Measurements from ENCODE around the gene MAST4. TPM values are rescaled to one million over a fixed set of nuclear protein-coding genes. Genes with fewer than 3 reads are reported as not detected.
A peak's percentile ranks its signal among the peaks of the same experiment; 100 is the strongest.

Gene MAST4
- polyA plus RNA-seq, 1 experiment = 4.0 TPM

- DNase-seq (ENCODE audit: low read depth) = no peak
- POLR2A ChIA-PET = no interaction called here
- CTCF ChIA-PET = no interaction called here
- H3K36me3 ChIP-seq (ENCODE audit: control insufficient read depth, insufficient read depth, low read length) = no peaks in the 10 kb centered on the region
- no peaks in the 10 kb centered on the region for H3K27me3 ChIP-seq (ENCODE audit: control insufficient read depth, insufficient read depth, low read length)
- H3K4me3 ChIP-seq (ENCODE audit: low read depth, low read length) = no peak overlapping the region
- no peak for TF ChIP-seq CTCF (IDR thresholded peaks at IDR 0.05; ENCODE audit: insufficient read depth, low read depth, low read length)
Measured at GRCh38 chr5:66585291-66585690, 10.9 kb upstream of the MAST4 start.

GRCh38 chr5:66587771-66588170, 8.4 kb upstream of the MAST4 start:
- no peak for TF ChIP-seq CTCF (IDR thresholded peaks at IDR 0.05; ENCODE audit: insufficient read depth, low read depth, low read length)
- Histone ChIP-seq H3K36me3 (ENCODE audit: control insufficient read depth, insufficient read depth, low read length) (no peaks in the 10 kb centered on the region), H3K4me3 (ENCODE audit: low read depth, low read length) (no peak overlapping the region), H3K27me3 (ENCODE audit: control insufficient read depth, insufficient read depth, low read length) (no peaks in the 10 kb centered on the region)
- CTCF ChIA-PET = no interaction called here
- POLR2A ChIA-PET = no interaction called here
- DNase-seq (ENCODE audit: low read depth) = no peak

DNA sequence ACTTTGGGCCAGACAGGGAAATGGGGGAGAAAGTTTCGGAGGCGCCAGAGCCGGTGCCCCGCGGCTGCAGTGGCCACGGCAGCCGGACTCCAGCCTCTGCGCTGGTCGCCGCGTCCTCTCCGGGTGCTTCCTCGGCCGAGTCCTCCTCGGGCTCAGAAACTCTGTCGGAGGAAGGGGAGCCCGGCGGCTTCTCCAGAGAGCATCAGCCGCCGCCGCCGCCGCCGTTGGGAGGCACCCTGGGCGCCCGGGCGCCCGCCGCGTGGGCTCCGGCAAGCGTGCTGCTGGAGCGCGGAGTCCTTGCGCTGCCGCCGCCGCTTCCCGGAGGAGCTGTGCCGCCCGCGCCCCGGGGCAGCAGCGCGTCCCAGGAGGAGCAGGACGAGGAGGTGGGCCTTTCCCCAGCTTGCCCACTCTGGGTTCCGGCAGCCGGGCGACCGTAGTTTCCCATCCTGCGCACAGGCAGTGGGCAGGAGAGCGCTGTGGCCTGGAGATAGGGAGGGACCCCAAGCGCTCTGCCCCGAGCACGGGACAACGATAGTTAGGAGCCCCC, 516 bp downstream of the MAST4 start:
- Histone ChIP-seq H3K27me3 (ENCODE audit: control insufficient read depth, insufficient read depth, low read length) (peaks cover 21% of the 10 kb centered on the region), H3K36me3 (ENCODE audit: control insufficient read depth, insufficient read depth, low read length) (no peaks in the 10 kb centered on the region), H3K4me3 (ENCODE audit: low read depth, low read length) (peak overlapping the region; percentile 51)
- ChIA-PET POLR2A (no interaction called here), CTCF (no interaction called here)
- no peak for DNase-seq (ENCODE audit: low read depth)
- no peak for TF ChIP-seq CTCF (IDR thresholded peaks at IDR 0.05; ENCODE audit: insufficient read depth, low read depth, low read length)

DNA sequence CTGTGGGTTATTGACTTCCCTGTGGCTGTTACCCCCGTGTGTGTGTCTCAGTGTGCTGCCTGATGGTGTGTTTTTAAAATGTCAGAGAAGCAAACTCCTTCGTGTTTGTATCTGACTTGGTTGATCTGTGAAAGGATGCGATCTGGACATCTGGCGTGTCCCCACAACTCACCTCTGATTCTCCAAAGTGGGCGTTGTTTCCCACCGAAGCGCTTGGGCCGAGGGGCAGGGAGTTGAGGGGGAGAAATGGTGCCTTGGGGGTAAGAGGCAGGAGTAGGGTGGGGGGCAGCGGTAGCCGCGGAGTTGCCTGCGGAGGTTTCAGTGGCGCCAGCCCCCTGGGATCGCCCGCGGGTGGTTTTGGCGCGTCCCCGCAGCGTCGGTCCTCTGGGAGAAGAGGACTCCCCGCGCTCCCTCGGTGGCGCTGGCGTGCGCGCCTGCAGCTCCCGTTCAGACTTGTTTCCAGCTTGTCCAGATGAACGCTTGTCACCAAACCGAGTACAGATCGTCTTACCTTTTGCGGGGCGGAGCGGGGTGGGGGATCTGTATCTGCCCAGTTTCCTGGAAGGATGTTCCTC, 1.1 kb downstream of the MAST4 start:
- ChIA-PET POLR2A (no interaction called here), CTCF (no interaction called here)
- Histone ChIP-seq H3K4me3 (ENCODE audit: low read depth, low read length) (no peak overlapping the region), H3K36me3 (ENCODE audit: control insufficient read depth, insufficient read depth, low read length) (no peaks in the 10 kb centered on the region), H3K27me3 (ENCODE audit: control insufficient read depth, insufficient read depth, low read length) (peaks cover 21% of the 10 kb centered on the region)
- no peak for DNase-seq (ENCODE audit: low read depth)
- no peak for TF ChIP-seq CTCF (IDR thresholded peaks at IDR 0.05; ENCODE audit: insufficient read depth, low read depth, low read length)

- POLR2A ChIA-PET = no interaction called here
- CTCF ChIA-PET = no interaction called here
Measured at GRCh38 chr5:66602621-66603020, 6.4 kb downstream of the MAST4 start.

More at GRCh38 chr5:66602621-66603020, 6.4 kb downstream of the MAST4 start:
- peaks cover 12% of the 10 kb centered on the region for H3K27me3 ChIP-seq (ENCODE audit: control insufficient read depth, insufficient read depth, low read length)
- TF ChIP-seq CTCF (IDR thresholded peaks at IDR 0.05; ENCODE audit: insufficient read depth, low read depth, low read length) = no peak
- no peak overlapping the region for H3K4me3 ChIP-seq (ENCODE audit: low read depth, low read length)
- H3K36me3 ChIP-seq (ENCODE audit: control insufficient read depth, insufficient read depth, low read length) = no peaks in the 10 kb centered on the region
- no peak for DNase-seq (ENCODE audit: low read depth)

Data from BJ (cell line).